Astrocyte of the spinal cord (primary cell): ENCODE measurements around the gene INPP4A.
"Not testable (repeated sequence)": the region's sequence is repeated elsewhere in the genome, so short reads cannot be mapped to it uniquely, and the experiment has no call there.

Source experiments
- DNase-seq: peaks from one replicate; pipeline ENCODE4 v3.0.0; 2011; ENCODE audit warnings: low read depth, low spot score
- H3K4me3 ChIP-seq: 2 replicates; pipeline ENCODE4 v1.5.1; 2011; ENCODE audit warnings: low read depth, mild to moderate bottlenecking, low read length, moderate library complexity
- in situ Hi-C: cut with HindIII; loops from 2 replicates; pipeline ENCODE4 v1.10.0; 2017; ENCODE audit warnings: low sequenced_read_pairs
- TF ChIP-seq, protein P1 (sequence below): IDR thresholded peaks from 2 replicates; pipeline ENCODE4 v1.5.1; 2012; ENCODE audit warnings: low read depth, mild to moderate bottlenecking, low read length, inconsistent platforms

The INPP4A gene

DNA sequence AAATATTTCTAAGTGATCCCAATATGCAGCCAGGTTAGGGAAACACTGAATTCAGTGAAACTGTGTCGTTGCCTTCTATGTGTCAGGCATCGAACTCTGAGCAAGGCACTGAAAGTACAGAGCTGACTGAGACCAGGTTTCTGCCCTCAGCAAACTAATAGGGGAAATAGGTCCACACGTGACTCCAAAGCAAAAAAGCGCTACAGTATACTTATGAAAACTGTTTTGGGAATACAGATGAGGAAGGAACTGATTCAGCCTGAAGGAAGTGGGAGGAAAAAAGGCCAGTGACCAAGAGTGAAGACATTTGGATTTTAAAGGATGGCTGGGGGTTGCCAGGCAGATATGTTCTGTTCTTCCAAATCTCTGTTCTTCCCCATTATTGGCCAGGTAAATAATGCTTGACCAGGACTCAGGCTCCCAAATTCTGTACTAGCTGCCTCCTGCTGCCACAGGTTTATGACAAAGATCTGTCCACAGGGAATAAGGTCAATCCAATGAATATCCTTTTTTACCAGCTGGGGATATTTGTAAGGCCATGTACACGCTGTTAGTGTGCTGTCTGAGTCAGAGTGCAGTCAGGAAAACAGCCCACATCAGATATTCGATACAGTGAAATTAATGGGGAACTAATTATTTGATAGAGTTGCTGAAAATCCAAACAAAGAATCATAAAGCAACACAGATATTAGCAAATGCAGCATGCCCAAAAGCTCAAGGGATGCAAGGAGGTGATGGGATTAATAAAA, 24.5 kb upstream of the INPP4A start:
- no peak overlapping the region for H3K4me3 ChIP-seq
- in situ Hi-C loops, result no loop called here
- no peak for DNase-seq
- TF ChIP-seq, protein P1, sequence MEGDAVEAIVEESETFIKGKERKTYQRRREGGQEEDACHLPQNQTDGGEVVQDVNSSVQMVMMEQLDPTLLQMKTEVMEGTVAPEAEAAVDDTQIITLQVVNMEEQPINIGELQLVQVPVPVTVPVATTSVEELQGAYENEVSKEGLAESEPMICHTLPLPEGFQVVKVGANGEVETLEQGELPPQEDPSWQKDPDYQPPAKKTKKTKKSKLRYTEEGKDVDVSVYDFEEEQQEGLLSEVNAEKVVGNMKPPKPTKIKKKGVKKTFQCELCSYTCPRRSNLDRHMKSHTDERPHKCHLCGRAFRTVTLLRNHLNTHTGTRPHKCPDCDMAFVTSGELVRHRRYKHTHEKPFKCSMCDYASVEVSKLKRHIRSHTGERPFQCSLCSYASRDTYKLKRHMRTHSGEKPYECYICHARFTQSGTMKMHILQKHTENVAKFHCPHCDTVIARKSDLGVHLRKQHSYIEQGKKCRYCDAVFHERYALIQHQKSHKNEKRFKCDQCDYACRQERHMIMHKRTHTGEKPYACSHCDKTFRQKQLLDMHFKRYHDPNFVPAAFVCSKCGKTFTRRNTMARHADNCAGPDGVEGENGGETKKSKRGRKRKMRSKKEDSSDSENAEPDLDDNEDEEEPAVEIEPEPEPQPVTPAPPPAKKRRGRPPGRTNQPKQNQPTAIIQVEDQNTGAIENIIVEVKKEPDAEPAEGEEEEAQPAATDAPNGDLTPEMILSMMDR, result no peak

DNA sequence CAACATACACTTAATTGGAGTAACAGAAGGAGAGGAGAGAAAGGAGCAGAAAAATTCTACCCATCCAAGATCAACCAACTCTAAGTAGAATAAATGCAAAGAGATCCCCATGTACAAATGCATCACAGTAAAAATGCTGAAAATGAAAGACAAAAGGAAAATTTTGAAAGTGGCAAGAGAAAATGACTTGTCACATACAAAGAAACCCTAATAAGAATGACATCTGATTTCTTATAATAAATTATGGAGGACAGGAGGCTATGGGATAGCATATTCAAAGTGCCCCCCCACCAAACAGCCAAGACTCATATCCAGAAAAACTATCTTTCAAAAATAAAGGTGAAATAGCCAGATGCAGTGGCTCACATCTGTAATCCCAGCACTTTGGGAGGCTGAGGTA, 22.2 kb upstream of the INPP4A start:
- TF ChIP-seq, protein P1, result no peak
- in situ Hi-C loops, result no loop called here

DNA sequence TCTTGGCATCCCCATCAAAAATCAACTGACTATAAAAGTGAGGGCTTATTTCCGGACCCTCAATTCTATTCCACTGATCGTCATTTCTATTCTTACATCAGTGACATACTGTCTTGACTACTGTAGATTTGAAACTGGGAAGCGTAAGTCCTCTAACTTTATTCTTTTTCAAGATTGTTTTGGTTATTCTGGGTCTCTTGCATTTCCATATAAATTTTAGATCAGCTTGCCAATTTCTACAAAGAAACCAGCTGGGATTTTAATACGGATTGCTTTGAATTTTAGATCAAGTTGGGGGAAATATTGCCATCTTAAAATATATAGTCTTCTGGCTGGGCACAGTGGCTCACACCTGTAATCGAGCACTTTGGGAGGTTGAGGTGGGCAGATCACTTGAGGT, 17.9 kb upstream of the INPP4A start:
- H3K4me3 ChIP-seq, result no peak overlapping the region
- in situ Hi-C loops, result no loop called here
- TF ChIP-seq, protein P1, result no peak
- no peak for DNase-seq

More for the DNA sequence above, 22.2 kb upstream of the INPP4A start:
- no peak overlapping the region for H3K4me3 ChIP-seq
- DNase-seq, result no peak

DNA sequence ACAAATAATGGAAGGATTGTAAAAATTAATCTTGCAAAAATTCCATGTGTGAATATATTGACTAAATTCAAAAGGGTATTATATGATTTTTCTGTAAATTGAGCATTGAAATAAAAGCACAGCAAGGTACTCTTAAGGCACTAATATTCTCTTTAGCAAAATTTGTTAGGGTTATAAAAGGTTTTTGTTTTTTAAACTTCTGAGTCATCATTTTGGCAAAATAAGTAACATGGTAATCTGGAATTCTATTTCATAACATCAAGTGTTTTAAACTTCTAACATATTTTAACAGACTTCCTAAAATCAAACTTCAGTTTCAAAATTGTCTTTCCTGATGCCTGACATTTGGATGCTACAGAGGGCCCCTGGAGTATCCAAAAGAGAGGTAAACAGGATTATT, 12.5 kb upstream of the INPP4A start:
- TF ChIP-seq, protein P1, result no peak
- no peak overlapping the region for H3K4me3 ChIP-seq
- no peak for DNase-seq
- in situ Hi-C loops, result no loop called here

DNA sequence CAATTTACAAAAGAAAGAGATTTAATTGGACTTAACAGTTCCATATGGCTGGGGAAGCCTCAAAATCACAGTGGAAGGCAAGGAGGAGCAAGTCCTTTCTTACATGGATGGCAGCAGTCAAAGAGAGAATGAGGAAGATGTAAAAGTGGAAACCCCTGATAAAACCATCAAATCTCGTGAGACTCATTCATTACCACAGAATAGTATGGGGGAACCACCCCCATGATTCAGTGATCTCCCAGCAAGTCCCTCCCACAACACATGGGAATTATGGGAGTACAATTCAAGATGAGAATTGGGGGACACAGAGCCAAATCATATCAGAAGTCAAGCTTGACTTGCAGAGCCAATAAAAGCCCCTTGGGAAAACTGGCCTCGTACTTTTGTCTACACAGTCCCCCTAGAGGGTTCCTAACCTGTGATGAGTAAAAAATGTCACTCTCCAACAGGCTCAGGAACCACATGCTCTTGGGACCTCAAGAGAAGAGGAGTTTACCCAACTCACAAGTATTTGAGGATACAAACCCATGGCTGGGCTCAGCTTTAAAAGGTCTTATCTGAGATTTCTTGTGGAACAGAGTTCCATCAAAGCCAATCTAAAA, 11.2 kb upstream of the INPP4A start:
- in situ Hi-C loops, result no loop called here
- TF ChIP-seq, protein P1, result no peak
- H3K4me3 ChIP-seq, result no peak overlapping the region
- no peak for DNase-seq

DNA sequence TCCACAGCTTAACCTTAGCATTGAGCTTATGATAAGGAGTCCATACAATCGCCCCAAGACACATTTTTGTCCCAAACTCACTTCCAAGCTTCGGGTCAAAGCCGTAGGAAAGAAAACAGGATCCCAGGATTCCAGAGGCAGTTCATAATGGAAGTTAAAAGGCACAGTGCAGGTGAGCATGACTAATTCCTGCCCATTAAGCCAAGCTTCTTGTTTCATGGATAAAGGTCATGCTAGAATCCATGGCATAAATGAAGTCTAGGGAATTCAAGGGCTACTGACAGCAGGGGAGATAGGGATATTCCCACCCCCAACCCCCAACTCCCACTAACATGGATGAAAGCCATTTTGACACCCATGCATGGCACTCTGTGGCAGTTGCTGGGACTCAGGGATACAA, 10.2 kb upstream of the INPP4A start:
- no peak overlapping the region for H3K4me3 ChIP-seq
- TF ChIP-seq, protein P1, result no peak
- in situ Hi-C loops, result no loop called here
- no peak for DNase-seq

DNA sequence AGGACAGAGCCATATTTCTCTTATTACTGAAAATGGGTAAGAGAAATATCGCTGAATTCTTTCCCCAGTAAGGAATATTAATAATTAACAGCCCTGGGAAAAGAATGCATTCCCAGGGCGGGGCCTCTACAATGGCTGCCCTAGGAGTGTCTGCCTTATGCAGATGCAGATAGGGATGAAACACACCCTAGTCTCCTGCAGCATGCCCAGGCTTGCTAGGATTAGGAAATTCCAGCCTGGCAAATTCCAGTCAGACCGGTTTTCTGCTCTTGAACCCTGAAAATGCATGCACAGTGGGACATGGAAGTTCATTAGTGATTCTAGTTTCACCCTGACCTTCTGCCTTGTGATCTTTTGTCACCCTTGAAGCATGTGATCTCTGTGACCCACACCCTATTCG, 9.0 kb upstream of the INPP4A start:
- in situ Hi-C loops, DNase-seq, H3K4me3 ChIP-seq: not testable (repeated sequence)
